HL-60 (cell line): ENCODE data around the gene ENGASE.

Experiments used
- DNase-seq, 2 experiments: peaks; one replicate each; pipeline ENCODE4 v3.0.0-alpha.2; 2010 to 2020; ENCODE audit warnings: low read depth in 1 of 2, low spot score in 1 of 2
- H3K27ac ChIP-seq: fragments of 250-450 bp; sonication (Bioruptor Pico); replicated peaks from 2 replicates; pipeline ENCODE4 v1.5.1; 2020; ENCODE audit warnings: mild to moderate bottlenecking, moderate library complexity
- H3K27me3 ChIP-seq: fragments of 250-450 bp; sonication (Bioruptor Pico); 2 replicates; pipeline ENCODE4 v1.5.1; 2021; ENCODE audit warnings: mild to moderate bottlenecking, moderate library complexity; ENCODE audit not compliant: insufficient read depth, poor library complexity, severe bottlenecking
- H3K4me3 ChIP-seq: replicated peaks from 2 replicates; pipeline ENCODE4 v1.5.1; 2011; ENCODE audit warnings: mild to moderate bottlenecking, control low read depth, low read length; ENCODE audit not compliant: insufficient read depth
- GABPA ChIP-seq: IDR thresholded peaks from 2 replicates; pipeline ENCODE4 v1.6.1; 2012; ENCODE audit warnings: low read depth
- POLR2AphosphoS5 ChIP-seq: IDR thresholded peaks from 2 replicates; pipeline ENCODE4 v1.6.1; 2012; ENCODE audit warnings: low read depth
- REST ChIP-seq: IDR thresholded peaks from 2 replicates; pipeline ENCODE4 v1.6.1; 2012; ENCODE audit warnings: low read depth; ENCODE audit not compliant: insufficient replicate concordance
- SPI1 ChIP-seq: IDR thresholded peaks from 2 replicates; pipeline ENCODE4 v1.6.1; 2012; ENCODE audit warnings: low read depth, mild to moderate bottlenecking, borderline replicate concordance
- TF ChIP-seq, protein P1 (sequence below): IDR thresholded peaks from one replicate; pipeline ENCODE4 v1.5.1; 2011; ENCODE audit warnings: low read length, control low read depth, inconsistent platforms; ENCODE audit not compliant: insufficient read depth

The ENGASE gene

DNA sequence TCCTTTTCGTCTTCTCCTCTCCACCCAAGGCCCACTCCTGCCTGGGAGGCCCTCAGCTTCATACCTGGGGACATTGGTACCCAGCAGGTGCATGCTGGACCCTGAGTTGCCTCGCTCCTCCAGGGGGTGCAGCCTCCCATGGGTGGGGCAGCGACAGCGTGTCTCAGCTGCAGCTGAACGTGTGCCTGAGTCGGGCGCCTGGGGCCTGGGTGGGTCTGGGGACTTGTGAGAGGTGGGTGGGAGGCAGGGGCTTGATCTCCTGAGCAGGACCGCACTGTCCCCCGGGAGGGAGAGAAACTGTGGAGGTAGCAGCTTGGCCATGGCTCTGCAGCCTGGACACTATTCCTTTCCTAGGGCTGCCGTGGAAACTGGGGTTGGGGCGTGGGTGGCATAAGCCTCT is 24.8 kb upstream of the ENGASE start:
- TF ChIP-seq, protein P1, sequence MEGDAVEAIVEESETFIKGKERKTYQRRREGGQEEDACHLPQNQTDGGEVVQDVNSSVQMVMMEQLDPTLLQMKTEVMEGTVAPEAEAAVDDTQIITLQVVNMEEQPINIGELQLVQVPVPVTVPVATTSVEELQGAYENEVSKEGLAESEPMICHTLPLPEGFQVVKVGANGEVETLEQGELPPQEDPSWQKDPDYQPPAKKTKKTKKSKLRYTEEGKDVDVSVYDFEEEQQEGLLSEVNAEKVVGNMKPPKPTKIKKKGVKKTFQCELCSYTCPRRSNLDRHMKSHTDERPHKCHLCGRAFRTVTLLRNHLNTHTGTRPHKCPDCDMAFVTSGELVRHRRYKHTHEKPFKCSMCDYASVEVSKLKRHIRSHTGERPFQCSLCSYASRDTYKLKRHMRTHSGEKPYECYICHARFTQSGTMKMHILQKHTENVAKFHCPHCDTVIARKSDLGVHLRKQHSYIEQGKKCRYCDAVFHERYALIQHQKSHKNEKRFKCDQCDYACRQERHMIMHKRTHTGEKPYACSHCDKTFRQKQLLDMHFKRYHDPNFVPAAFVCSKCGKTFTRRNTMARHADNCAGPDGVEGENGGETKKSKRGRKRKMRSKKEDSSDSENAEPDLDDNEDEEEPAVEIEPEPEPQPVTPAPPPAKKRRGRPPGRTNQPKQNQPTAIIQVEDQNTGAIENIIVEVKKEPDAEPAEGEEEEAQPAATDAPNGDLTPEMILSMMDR: no peak
- TF ChIP-seq REST (no peak), SPI1 (no peak), POLR2AphosphoS5 (no peak), GABPA (no peak)
- no peak overlapping the region for H3K4me3 ChIP-seq

DNA sequence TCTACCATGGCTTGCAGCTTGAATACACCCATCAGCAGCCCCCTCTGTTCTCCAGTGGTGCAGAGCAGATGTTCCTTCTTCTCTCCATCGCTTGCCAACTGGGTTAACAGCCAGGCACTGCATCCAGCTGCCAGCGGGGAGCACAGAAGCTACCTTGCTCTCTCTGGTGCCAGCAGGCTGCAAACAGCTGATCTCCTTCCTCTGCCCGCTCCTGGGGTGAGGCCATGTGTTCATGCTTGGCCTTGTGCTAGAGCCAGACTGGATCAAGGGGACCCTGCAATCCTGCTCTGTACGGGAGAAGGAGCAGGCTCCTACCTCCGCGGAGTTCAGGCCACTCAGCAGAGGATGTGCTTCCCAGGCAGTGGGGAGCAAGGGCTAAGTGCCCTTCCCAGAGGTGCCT is 24.1 kb upstream of the ENGASE start:
- Histone ChIP-seq H3K27me3 (no peaks in the 10 kb centered on the region), H3K27ac (no peak overlapping the region), H3K4me3 (no peak overlapping the region)
- no peak for DNase-seq
- TF ChIP-seq POLR2AphosphoS5: no peak
- no peak for TF ChIP-seq GABPA
- TF ChIP-seq REST: no peak
- TF ChIP-seq, protein P1: no peak
- TF ChIP-seq SPI1: no peak

More for the DNA sequence above, 24.8 kb upstream of the ENGASE start:
- Histone ChIP-seq H3K27ac (no peak overlapping the region), H3K27me3 (no peaks in the 10 kb centered on the region)
- DNase-seq: no peak

DNA sequence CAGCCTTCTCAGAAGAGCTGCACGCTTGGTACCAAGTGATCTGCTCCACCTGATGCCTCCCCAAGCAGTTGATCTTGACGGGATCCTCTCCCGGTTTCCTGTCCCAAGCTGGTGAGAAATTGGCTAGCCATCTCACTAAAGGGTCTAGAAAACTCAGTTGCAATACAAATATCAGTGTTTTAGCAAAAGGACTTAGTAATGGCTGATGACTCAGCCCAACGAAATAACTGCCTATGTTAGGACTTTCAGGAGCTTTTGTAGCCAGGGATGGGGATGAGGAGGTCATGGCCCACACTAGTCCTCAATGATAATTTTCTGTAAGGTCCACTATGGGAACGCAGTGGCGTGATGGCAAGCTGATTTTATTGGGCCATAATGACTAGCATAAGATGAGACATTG is 23.3 kb upstream of the ENGASE start:
- Histone ChIP-seq H3K4me3 (no peak overlapping the region), H3K27me3 (no peaks in the 10 kb centered on the region), H3K27ac (no peak overlapping the region)
- TF ChIP-seq REST (no peak), GABPA (no peak), POLR2AphosphoS5 (no peak), SPI1 (no peak)
- TF ChIP-seq, protein P1: no peak
- no peak for DNase-seq
